Motor neuron (in vitro differentiated cells): ENCODE results near the gene PDE9A. TPM values are rescaled to one million over a fixed set of nuclear protein-coding genes. Genes with fewer than 3 reads are reported as not detected.
A peak's percentile ranks its signal among the peaks of the same experiment; 100 is the strongest.

ENCODE experiments used
- ATAC-seq, 8 experiments: fragments of 200-7000 bp; cut with Tn5 transposase; replicated peaks in 6 of 8; 2 replicates each; pipeline ENCODE4 v1.8.0; 2021; ENCODE audit warnings: mild to moderate bottlenecking in 8 of 8, moderate library complexity in 8 of 8
- H3K27ac ChIP-seq, 2 donors: fragments of 250-450 bp; sonication (Bioruptor Pico); 2 replicates each; pipeline ENCODE4 v1.9.0; 2021; ENCODE audit warnings: antibody characterized with exemption in 2 of 2, mild to moderate bottlenecking in 2 of 2, moderate library complexity in 1 of 2
- H3K4me1 ChIP-seq, 2 donors: fragments of 250-450 bp; sonication (Bioruptor Pico); replicated peaks in 1 of 2; 2 replicates each; pipeline ENCODE4 v1.6.1; 2021; ENCODE audit warnings: antibody characterized with exemption in 2 of 2, mild to moderate bottlenecking in 2 of 2, moderate library complexity in 1 of 2
- H3K4me3 ChIP-seq, 5 donors: fragments of 250-450 bp; sonication (Bioruptor Pico); 2 replicates each; pipeline ENCODE4 v1.9.0; 2021; ENCODE audit warnings: antibody characterized with exemption in 5 of 5, mild to moderate bottlenecking in 5 of 5, moderate library complexity in 4 of 5
- WGBS, 10 experiments: fragments of 450-650 bp; shearing (Covaris generic); methylation state at CpG; one replicate each; pipeline ENCODE4 v1.0.0; 2022; 5-methylcytosine and 5-hydroxymethylcytosine counted together
- in situ Hi-C, 9 experiments: fragments of 400-800 bp; cut with MboI; loops; one replicate each; pipeline ENCODE4 v1.15.0; 2021; ENCODE audit warnings: low sequenced_read_pairs in 9 of 9, low pct_unique_long_range_greater_than_20kb in 2 of 9; ENCODE audit not compliant: unreplicated experiment in 9 of 9
- total RNA-seq, 8 experiments: library from RNA; unstranded; fragments of 300-600 nt; gene quantifications; 2 replicates each; pipeline versions ENCODE4 v1.2.3 to v1.2.4, GENCODE V29; 2022

The PDE9A gene
- total RNA-seq, 8 experiments from 2014 or later, result 0.31 to 21.2 (median 15.6) TPM; not detected in 2

GRCh38 chr21:42637267-42638041, 16.0 kb upstream of the PDE9A start:
- WGBS, 10 experiments, result 20 to 93% (median 89%) methylated on average over 1 to 19 of the region's 36 CpGs; no CpG with 5 or more reads in 3 of the 10 experiments
- peak overlapping the region in 1 of 2 donors; percentile 65 for H3K27ac ChIP-seq
- no peak overlapping the region for H3K4me3 ChIP-seq
- peaks cover 36 to 39% of the 10 kb centered on the region in 2 donors for H3K4me1 ChIP-seq
- in situ Hi-C loops, result no loop called here
- no peak for ATAC-seq

- WGBS, 10 experiments, result 0 to 100% (median 75%) methylated on average over 1 to 8 of the region's 19 CpGs
- Histone ChIP-seq H3K4me3 (no peak overlapping the region), H3K27ac (no peak overlapping the region), H3K4me1 (peaks cover 36 to 39% of the 10 kb centered on the region in 2 donors)
- ATAC-seq, result no peak
- in situ Hi-C loops, result no loop called here
Observed at GRCh38 chr21:42638266-42638863, 15.1 kb upstream of the PDE9A start.

- H3K4me1 ChIP-seq, result peaks cover 48 to 49% of the 10 kb centered on the region in 2 donors
- in situ Hi-C loops, result no loop called here
- no peak overlapping the region for H3K27ac ChIP-seq
- 42 to 100% (median 80%) methylated on average over 1 to 5 of the region's 8 CpGs; no CpG with 5 or more reads in 3 of the 10 experiments for WGBS, 10 experiments
- ATAC-seq, result no peak
- H3K4me3 ChIP-seq, result no peak overlapping the region
Observed at GRCh38 chr21:42639646-42640152, 13.7 kb upstream of the PDE9A start.

GRCh38 chr21:42640486-42640885, 12.9 kb upstream of the PDE9A start:
- H3K4me1 ChIP-seq, result peaks cover 55% of the 10 kb centered on the region in 2 donors
- no peak overlapping the region for H3K27ac ChIP-seq
- in situ Hi-C loops, result no loop called here
- WGBS, 10 experiments, result 67 to 80% (median 75%) methylated on average over 1 to 3 of the region's 4 CpGs; no CpG with 5 or more reads in 7 of the 10 experiments
- peak in 1 of 8 experiments; percentile 23 for ATAC-seq
- no peak overlapping the region for H3K4me3 ChIP-seq

GRCh38 chr21:42641311-42642218, 11.9 kb upstream of the PDE9A start:
- 0 to 85% (median 31%) methylated on average over 1 to 18 of the region's 24 CpGs for WGBS, 10 experiments
- Histone ChIP-seq H3K4me1 (peaks cover 51 to 56% of the 10 kb centered on the region in 2 donors), H3K4me3 (peak overlapping the region in 1 of 5 donors; percentile 6), H3K27ac (peak overlapping the region; percentile 68 to 74)
- ATAC-seq, result peak in 5 of 8 experiments; percentile 68 to 81 (median 74)
- in situ Hi-C loops, result no loop called here

GRCh38 chr21:42642219-42642745, 11.1 kb upstream of the PDE9A start:
- no peak for ATAC-seq
- no peak overlapping the region for H3K27ac ChIP-seq
- in situ Hi-C loops, result no loop called here
- H3K4me1 ChIP-seq, result peaks cover 43 to 53% of the 10 kb centered on the region in 2 donors
- 29 to 83% (median 65%) methylated on average over 3 to 5 of the region's 8 CpGs; no CpG with 5 or more reads in 4 of the 10 experiments for WGBS, 10 experiments
- no peak overlapping the region for H3K4me3 ChIP-seq

- in situ Hi-C loops, result no loop called here
- no peak overlapping the region for H3K4me3 ChIP-seq
- H3K27ac ChIP-seq, result peak overlapping the region; percentile 40 to 58
- H3K4me1 ChIP-seq, result peaks cover 35 to 47% of the 10 kb centered on the region in 2 donors
- WGBS, 10 experiments, result 28 to 100% (median 68%) methylated on average over 1 to 12 of the region's 21 CpGs
- peak in 5 of 8 experiments; percentile 70 to 86 (median 75) for ATAC-seq
Observed at GRCh38 chr21:42644223-42645208, 8.9 kb upstream of the PDE9A start.

GRCh38 chr21:42645211-42646075, 8.0 kb upstream of the PDE9A start:
- Histone ChIP-seq H3K4me1 (peaks cover 33 to 41% of the 10 kb centered on the region in 2 donors), H3K27ac (peak overlapping the region in 1 of 2 donors; percentile 59), H3K4me3 (no peak overlapping the region)
- ATAC-seq, result peak in 1 of 8 experiments; percentile 13
- in situ Hi-C loops, result no loop called here
- 0 to 100% (median 84%) methylated on average over 1 to 10 of the region's 28 CpGs; no CpG with 5 or more reads in 2 of the 10 experiments for WGBS, 10 experiments

- Histone ChIP-seq H3K27ac (no peak overlapping the region), H3K4me1 (peaks cover 25 to 34% of the 10 kb centered on the region in 2 donors), H3K4me3 (no peak overlapping the region)
- 54 to 100% (median 97%) methylated on average over 1 to 11 of the region's 14 CpGs; no CpG with 5 or more reads in 4 of the 10 experiments for WGBS, 10 experiments
- in situ Hi-C loops, result no loop called here
- ATAC-seq, result no peak
Observed at GRCh38 chr21:42646076-42646825, 7.2 kb upstream of the PDE9A start.

- H3K4me1 ChIP-seq, result peaks cover 24 to 32% of the 10 kb centered on the region in 2 donors
- no peak overlapping the region for H3K4me3 ChIP-seq
- in situ Hi-C loops, result no loop called here
- H3K27ac ChIP-seq, result no peak overlapping the region
- 50 to 100% (median 93%) methylated on average over 1 to 7 of the region's 14 CpGs; no CpG with 5 or more reads in 6 of the 10 experiments for WGBS, 10 experiments
- ATAC-seq, result no peak
Observed at GRCh38 chr21:42646836-42647235, 6.6 kb upstream of the PDE9A start.
